ENCODE measurements around the gene KDM8. TPM values are rescaled to one million over a fixed set of nuclear protein-coding genes. Genes with fewer than 3 reads are reported as not detected.

KDM8 gene
- total and polyA plus RNA-seq, 2 experiments from 2014 or later = 5.1 to 5.7 TPM

- H3K27me3 ChIP-seq (ENCODE audit: insufficient read depth) = no peaks in the 10 kb centered on the region
- Mint-ChIP-seq H3K4me3 (no peak overlapping the region), H3K4me1 (peaks cover 4% of the 10 kb centered on the region; the same call in 2 of the 3 replicates), H3K36me3 (ENCODE audit: low read depth) (peaks cover 5% of the 10 kb centered on the region; the same call in 2 of the 3 replicates), H3K9me3 (peaks cover 3% of the 10 kb centered on the region; the same call in 2 of the 3 replicates), H3K27me3 (ENCODE audit: insufficient read depth, low read depth, poor library complexity) (peaks cover 4% of the 10 kb centered on the region), H3K27ac (no peak overlapping the region)
- no peak overlapping the region for H2AFZ ChIP-seq
- H3K4me3 ChIP-seq = no peak overlapping the region
- no peaks in the 10 kb centered on the region for H3K9me2 ChIP-seq (ENCODE audit: insufficient read depth)
- H3K36me3 ChIP-seq (ENCODE audit: insufficient read depth) = no peaks in the 10 kb centered on the region
- no peak for ATAC-seq
- no peaks in the 10 kb centered on the region for H3K4me1 ChIP-seq (ENCODE audit: insufficient read depth)
- H3K79me2 ChIP-seq (replicated peaks; ENCODE audit: insufficient read depth) = no peaks in the 10 kb centered on the region
- no peak overlapping the region for H3K4me2 ChIP-seq
- H3K27ac ChIP-seq (ENCODE audit: low read depth) = no peak overlapping the region
- TF ChIP-seq CTCF (conservative IDR thresholded peaks at IDR 0.05; ENCODE audit: low read depth in 2 of 2) (no peak), JUNB (IDR thresholded peaks at IDR 0.05; ENCODE audit: unreplicated experiment) (no peak)
- H4K20me1 ChIP-seq (replicated peaks; ENCODE audit: insufficient read depth) = no peaks in the 10 kb centered on the region
- H3F3A ChIP-seq (replicated peaks; ENCODE audit: low read depth) = no peaks in the 10 kb centered on the region
- no peak for DNase-seq (ENCODE audit: low spot score)
Observed at GRCh38 chr16:27226976-27227705, 23.8 kb downstream of the KDM8 start.

GRCh38 chr16:27228045-27228444 is 24.7 kb downstream of the KDM8 start:
- Histone ChIP-seq H3K79me2 (replicated peaks; ENCODE audit: insufficient read depth) (no peaks in the 10 kb centered on the region), H3K36me3 (ENCODE audit: insufficient read depth) (no peaks in the 10 kb centered on the region)
- peaks cover 4% of the 10 kb centered on the region; the same call in 2 of the 3 replicates for H3K4me1 Mint-ChIP-seq
- TF ChIP-seq STAT1 (IDR thresholded peaks at IDR 0.05; ENCODE audit: unreplicated experiment) (no peak), POLR2AphosphoS5 (IDR thresholded peaks at IDR 0.05; ENCODE audit: low read depth) (no peak), JUNB (IDR thresholded peaks at IDR 0.05; ENCODE audit: unreplicated experiment) (no peak), CREB1 (CRISPR knock-in tag; IDR thresholded peaks at IDR 0.05; ENCODE audit: low read depth) (no peak), ZNF114 (CRISPR knock-in tag; IDR thresholded peaks at IDR 0.05) (no peak), ZNF462 (CRISPR knock-in tag; IDR thresholded peaks at IDR 0.05) (no peak), ZNF331 (CRISPR knock-in tag; IDR thresholded peaks at IDR 0.05; ENCODE audit: low read depth) (no peak), REST (IDR thresholded peaks at IDR 0.05; ENCODE audit: unreplicated experiment) (no peak), NANOG (IDR thresholded peaks at IDR 0.05; ENCODE audit: borderline replicate concordance) (no peak)

More at GRCh38 chr16:27228045-27228444, 24.7 kb downstream of the KDM8 start:
- H3K4me1 ChIP-seq (ENCODE audit: insufficient read depth) = no peaks in the 10 kb centered on the region
- H3K4me3 ChIP-seq = no peak overlapping the region
- H3K4me2 ChIP-seq = no peak overlapping the region
- Mint-ChIP-seq H3K36me3 (ENCODE audit: low read depth) (peaks cover 5% of the 10 kb centered on the region; the same call in 2 of the 3 replicates), H3K9me3 (peaks cover 3% of the 10 kb centered on the region; the same call in 2 of the 3 replicates), H3K27me3 (ENCODE audit: insufficient read depth, low read depth, poor library complexity) (peaks cover 4% of the 10 kb centered on the region), H3K27ac (no peak overlapping the region), H3K4me3 (no peak overlapping the region)
- no peaks in the 10 kb centered on the region for H3F3A ChIP-seq (replicated peaks; ENCODE audit: low read depth)
- H3K9me2 ChIP-seq (ENCODE audit: insufficient read depth) = no peaks in the 10 kb centered on the region
- no peaks in the 10 kb centered on the region for H3K27me3 ChIP-seq (ENCODE audit: insufficient read depth)
- H2AFZ ChIP-seq = no peak overlapping the region
- ATAC-seq = no peak
- DNase-seq (ENCODE audit: low spot score) = no peak
- H4K20me1 ChIP-seq (replicated peaks; ENCODE audit: insufficient read depth) = no peaks in the 10 kb centered on the region
- no peak overlapping the region for H3K27ac ChIP-seq (ENCODE audit: low read depth)
